DMS153 treated with DMSO at 0.1 percent for 48 hours (cell line): ENCODE measurements around the gene STK26.
A peak's percentile ranks its signal among the peaks of the same experiment; 100 is the strongest.
"Not testable (repeated sequence)": the region's sequence is repeated elsewhere in the genome, so short reads cannot be mapped to it uniquely, and the experiment has no call there.

Experiments used
- DNase-seq: peaks from one replicate; lab custom pipeline; 2025; ENCODE audit not compliant: unreplicated experiment; lab: John Stamatoyannopoulos, UW

STK26 gene

GRCh38 chrX:132092439-132093065, 69.5 kb downstream of the STK26 start:
- peak; percentile 77 for DNase-seq

- DNase-seq: no peak
Observed at GRCh38 chrX:132093239-132093860, 70.2 kb downstream of the STK26 start.

GRCh38 chrX:132094164-132094563, 71.1 kb downstream of the STK26 start:
- DNase-seq: no peak

- DNase-seq: not testable (repeated sequence)
Observed at GRCh38 chrX:132098704-132099103, 75.6 kb downstream of the STK26 start.

GRCh38 chrX:132101206-132101605, 78.1 kb downstream of the STK26 start:
- no peak for DNase-seq

- no peak for DNase-seq
Observed at GRCh38 chrX:132101799-132102198, 78.7 kb downstream of the STK26 start.

GRCh38 chrX:132107291-132107690, 84.2 kb downstream of the STK26 start:
- DNase-seq: no peak

GRCh38 chrX:132114607-132115006, 91.5 kb downstream of the STK26 start:
- DNase-seq: peak; percentile 46

GRCh38 chrX:132115792-132116191, 92.7 kb downstream of the STK26 start:
- no peak for DNase-seq

- DNase-seq: no peak
Observed at GRCh38 chrX:132118358-132118757, 95.3 kb downstream of the STK26 start.

GRCh38 chrX:132119283-132119682, 96.2 kb downstream of the STK26 start:
- DNase-seq: no peak

GRCh38 chrX:132119821-132120515, 96.9 kb downstream of the STK26 start:
- no peak for DNase-seq

- DNase-seq: no peak
Observed at GRCh38 chrX:132120913-132121312, 97.8 kb downstream of the STK26 start.
